WTC11 (cell line): ENCODE measurements around the gene MAPK9. TPM values are rescaled to one million over a fixed set of nuclear protein-coding genes. Genes with fewer than 3 reads are reported as not detected.

Source experiments
- ATAC-seq: fragments of 200-7000 bp; cut with Tn5 transposase; 2 replicates; pipeline ENCODE4 v1.10.0; 2021; ENCODE audit warnings: mild to moderate bottlenecking, moderate library complexity
- CTCF ChIA-PET: fragments of 300-600 bp; sonication (Branson Sonifier 250); formaldehyde crosslinking; loops from one replicate; lab custom pipeline; 2021; ENCODE audit warnings: antibody characterized with exemption; lab: Charles Lee
- POLR2A ChIA-PET: fragments of 350-600 bp; sonication (Branson Sonifier 250); formaldehyde crosslinking; loops from one replicate; lab custom pipeline; 2021; ENCODE audit warnings: antibody characterized with exemption; lab: Charles Lee
- DNase-seq: peaks from one replicate; pipeline ENCODE4 v3.0.0; 2021; ENCODE audit warnings: low spot score
- H3K27ac Mint-ChIP-seq: 2 replicates; pipeline ENCODE4 v1.8.0; 2021; ENCODE audit warnings: mixed read lengths
- H3K27me3 Mint-ChIP-seq: 2 replicates; pipeline ENCODE4 v1.8.0; 2021; ENCODE audit warnings: low read depth, mild to moderate bottlenecking, moderate library complexity, mixed read lengths
- H3K36me3 Mint-ChIP-seq: 2 replicates; pipeline ENCODE4 v1.8.0; 2021; ENCODE audit warnings: mixed read lengths
- H3K4me1 Mint-ChIP-seq: 2 replicates; pipeline ENCODE4 v1.8.0; 2022; ENCODE audit warnings: mixed read lengths
- H3K4me3 Mint-ChIP-seq: 2 replicates; pipeline ENCODE4 v1.8.0; 2021; ENCODE audit warnings: mild to moderate bottlenecking, moderate library complexity, mixed read lengths
- H3K9me3 Mint-ChIP-seq: 2 replicates; pipeline ENCODE4 v1.8.0; 2021; ENCODE audit warnings: mixed read lengths
- AR ChIP-seq: fragments of 250-450 bp; sonication (Bioruptor Pico); IDR thresholded peaks from 2 replicates; pipeline ENCODE4 v1.9.0; 2021; ENCODE audit warnings: mild to moderate bottlenecking
- ARID4B ChIP-seq: sonication (generic); formaldehyde crosslinking; IDR thresholded peaks from 2 replicates; pipeline ENCODE4 v1.8.0; 2023; ENCODE audit warnings: missing genetic modification reagents, mild to moderate bottlenecking, borderline replicate concordance
- ATF1 ChIP-seq: sonication (generic); formaldehyde crosslinking; IDR thresholded peaks from 2 replicates; pipeline ENCODE4 v1.8.1; 2023; ENCODE audit warnings: mild to moderate bottlenecking, moderate library complexity, missing genetic modification reagents
- ATF2 ChIP-seq: sonication (generic); formaldehyde crosslinking; IDR thresholded peaks from 2 replicates; pipeline ENCODE4 v1.8.1; 2022; ENCODE audit warnings: low read depth, missing genetic modification reagents, borderline replicate concordance
- FOXJ3 ChIP-seq: sonication (generic); formaldehyde crosslinking; IDR thresholded peaks from 2 replicates; pipeline ENCODE4 v1.9.0; 2021; ENCODE audit warnings: missing genetic modification reagents, mild to moderate bottlenecking, borderline replicate concordance
- OVOL2 ChIP-seq: fragments of 250-450 bp; sonication (Bioruptor Pico); IDR thresholded peaks from 2 replicates; pipeline ENCODE4 v1.9.0; 2021; ENCODE audit warnings: mild to moderate bottlenecking, borderline replicate concordance
- STAT6 ChIP-seq: sonication (generic); formaldehyde crosslinking; conservative IDR thresholded peaks from 2 replicates; pipeline ENCODE4 v1.8.1; 2023; ENCODE audit warnings: mild to moderate bottlenecking, low read depth, missing genetic modification reagents, moderate library complexity
- ZNF219 ChIP-seq: sonication (generic); formaldehyde crosslinking; IDR thresholded peaks from 2 replicates; pipeline ENCODE4 v1.8.0; 2023; ENCODE audit warnings: missing genetic modification reagents, mild to moderate bottlenecking, borderline replicate concordance
- ZNF532 ChIP-seq: fragments of 250-450 bp; sonication (Bioruptor Pico); IDR thresholded peaks from 2 replicates; pipeline ENCODE4 v1.9.0; 2021; ENCODE audit warnings: mild to moderate bottlenecking, borderline replicate concordance
- total RNA-seq: library from RNA; stranded (reverse); gene quantifications from 3 replicates; pipeline ENCODE4 v1.2.3, GENCODE V29; 2021

Gene MAPK9
- total RNA-seq, 1 experiment from 2014 or later: 42.9 TPM

GRCh38 chr5:180318456-180319089 lies 26.7 kb upstream of the MAPK9 start (continued):
- no peak for TF ChIP-seq ARID4B (CRISPR knock-in tag)
- TF ChIP-seq ATF2: no peak
- TF ChIP-seq FOXJ3: no peak
- TF ChIP-seq ZNF532: no peak
- TF ChIP-seq, all 79 proteins: peak for 0

GRCh38 chr5:180316586-180316985 lies 24.7 kb upstream of the MAPK9 start:
- TF ChIP-seq AR (CRISPR knock-in tag) (no peak), ZNF219 (CRISPR knock-in tag) (no peak), STAT6 (CRISPR knock-in tag) (no peak), ATF1 (CRISPR knock-in tag) (no peak), OVOL2 (CRISPR knock-in tag) (no peak)
- Mint-ChIP-seq H3K27me3 (no peaks in the 10 kb centered on the region), H3K27ac (0 out of 2 replicates have a peak overlapping the region, but pooled peaks have one; percentile 45), H3K36me3 (peaks cover 67% of the 10 kb centered on the region), H3K4me1 (peaks cover 21% of the 10 kb centered on the region), H3K9me3 (no peaks in the 10 kb centered on the region), H3K4me3 (no peak overlapping the region)
- POLR2A ChIA-PET: interaction anchor here (0.9 kb wide), 1 partner anchor 22 kb away, joined by 3 read pairs; no protein-coding TSS in a partner anchor
- CTCF ChIA-PET: interaction anchor here (0.8 to 4.5 kb wide), 14 partner anchors 8 to 168 kb away, joined by 3 to 76 read pairs (median 16); partner anchors contain the start of genes MAPK9 and RASGEF1C
- ATAC-seq (no peak), DNase-seq (no peak)
